ENCODE data around the gene EEFSEC. TPM values are rescaled to one million over a fixed set of nuclear protein-coding genes. Genes with fewer than 3 reads are reported as not detected.

Gene EEFSEC
- total and polyA plus RNA-seq, 8 donors = 5.9 to 9.8 (median 7.4) TPM

DNA sequence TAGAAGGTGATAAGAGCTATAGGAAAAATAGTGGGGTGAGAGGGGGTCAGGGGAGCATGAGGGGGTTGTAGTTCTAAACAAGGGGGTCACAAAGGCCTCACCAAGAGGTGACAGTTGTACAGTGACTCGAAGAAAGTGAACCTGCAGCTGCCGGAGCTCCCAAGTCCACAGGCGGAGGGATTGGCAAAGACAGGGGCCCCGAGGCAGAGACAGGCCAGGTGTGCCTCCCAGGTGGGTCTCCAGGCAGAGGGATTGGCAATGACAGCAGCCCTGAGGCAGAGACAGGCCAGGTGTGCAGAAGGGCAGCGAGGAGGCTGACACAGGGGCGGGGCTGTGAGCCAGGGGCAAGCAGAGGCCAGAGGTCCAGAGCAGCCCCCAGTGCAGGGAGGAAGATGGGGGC is 249.7 kb downstream of the EEFSEC start:
- FAIRE-seq = no peak
- 39 to 55% methylated on average over 6 of the region's 6 CpGs for WGBS, 2 donors
- ATAC-seq = peak; percentile 27 to 52 (median 38)
- Histone ChIP-seq H3K9me3 (no peaks in the 10 kb centered on the region), H3K4me1 (peaks cover 3 to 32% (median 9%) of the 10 kb centered on the region in 3 donors), H3K27me3 (no peaks in the 10 kb centered on the region), H3K27ac (peak overlapping the region in 3 of 4 donors; percentile 9 to 66 (median 16)), H3K4me3 (no peak overlapping the region), H3K36me3 (no peaks in the 10 kb centered on the region)
- TF ChIP-seq, protein P1, sequence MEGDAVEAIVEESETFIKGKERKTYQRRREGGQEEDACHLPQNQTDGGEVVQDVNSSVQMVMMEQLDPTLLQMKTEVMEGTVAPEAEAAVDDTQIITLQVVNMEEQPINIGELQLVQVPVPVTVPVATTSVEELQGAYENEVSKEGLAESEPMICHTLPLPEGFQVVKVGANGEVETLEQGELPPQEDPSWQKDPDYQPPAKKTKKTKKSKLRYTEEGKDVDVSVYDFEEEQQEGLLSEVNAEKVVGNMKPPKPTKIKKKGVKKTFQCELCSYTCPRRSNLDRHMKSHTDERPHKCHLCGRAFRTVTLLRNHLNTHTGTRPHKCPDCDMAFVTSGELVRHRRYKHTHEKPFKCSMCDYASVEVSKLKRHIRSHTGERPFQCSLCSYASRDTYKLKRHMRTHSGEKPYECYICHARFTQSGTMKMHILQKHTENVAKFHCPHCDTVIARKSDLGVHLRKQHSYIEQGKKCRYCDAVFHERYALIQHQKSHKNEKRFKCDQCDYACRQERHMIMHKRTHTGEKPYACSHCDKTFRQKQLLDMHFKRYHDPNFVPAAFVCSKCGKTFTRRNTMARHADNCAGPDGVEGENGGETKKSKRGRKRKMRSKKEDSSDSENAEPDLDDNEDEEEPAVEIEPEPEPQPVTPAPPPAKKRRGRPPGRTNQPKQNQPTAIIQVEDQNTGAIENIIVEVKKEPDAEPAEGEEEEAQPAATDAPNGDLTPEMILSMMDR (IDR thresholded peaks at IDR 0.05) = no peak
- peak in 2 of 6 donors; percentile 52 to 70 for DNase-seq
- intact Hi-C loops (cut with DNase I) = no loop called here

DNA sequence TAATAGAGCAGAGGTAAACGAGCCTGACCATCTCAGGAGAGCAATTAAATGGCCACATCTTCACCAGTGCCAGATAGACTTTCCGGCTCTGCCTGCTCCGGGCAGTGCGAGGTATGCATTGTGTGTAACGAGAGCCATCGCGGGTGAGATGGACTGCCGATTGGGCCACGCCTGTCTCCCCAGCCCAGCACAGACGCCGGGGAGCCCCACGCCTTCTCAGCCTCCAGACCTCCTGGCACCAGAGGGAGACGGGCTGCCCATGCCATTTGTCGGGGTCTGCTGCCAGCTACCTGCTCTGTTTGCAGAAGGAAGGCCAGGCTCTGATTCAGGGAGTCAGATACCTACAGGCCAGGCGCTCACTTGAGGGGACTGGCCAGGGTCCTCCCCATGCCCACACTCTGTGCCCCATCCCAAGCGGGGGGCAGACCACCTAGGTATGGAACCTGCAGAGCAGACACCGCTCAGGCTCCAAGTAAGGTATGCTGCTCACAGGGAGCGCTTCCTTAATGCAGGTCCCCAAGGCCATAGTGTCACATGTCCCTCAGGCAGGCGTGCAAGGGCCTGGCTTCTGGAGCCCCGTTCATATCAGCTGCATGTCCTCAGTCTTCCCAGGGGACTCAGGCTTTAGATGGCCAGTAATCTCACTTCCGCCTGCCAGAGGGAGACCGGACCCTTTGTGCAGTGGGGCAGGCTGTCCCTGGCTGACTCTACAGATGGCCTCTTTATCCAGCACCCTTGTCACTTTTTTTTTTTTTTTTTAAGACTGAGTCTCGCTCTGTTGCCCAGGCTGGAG is 251.2 kb downstream of the EEFSEC start:
- H3K36me3 ChIP-seq = no peaks in the 10 kb centered on the region
- H3K27ac ChIP-seq = peak overlapping the region in 1 of 4 donors; percentile 66

DNA sequence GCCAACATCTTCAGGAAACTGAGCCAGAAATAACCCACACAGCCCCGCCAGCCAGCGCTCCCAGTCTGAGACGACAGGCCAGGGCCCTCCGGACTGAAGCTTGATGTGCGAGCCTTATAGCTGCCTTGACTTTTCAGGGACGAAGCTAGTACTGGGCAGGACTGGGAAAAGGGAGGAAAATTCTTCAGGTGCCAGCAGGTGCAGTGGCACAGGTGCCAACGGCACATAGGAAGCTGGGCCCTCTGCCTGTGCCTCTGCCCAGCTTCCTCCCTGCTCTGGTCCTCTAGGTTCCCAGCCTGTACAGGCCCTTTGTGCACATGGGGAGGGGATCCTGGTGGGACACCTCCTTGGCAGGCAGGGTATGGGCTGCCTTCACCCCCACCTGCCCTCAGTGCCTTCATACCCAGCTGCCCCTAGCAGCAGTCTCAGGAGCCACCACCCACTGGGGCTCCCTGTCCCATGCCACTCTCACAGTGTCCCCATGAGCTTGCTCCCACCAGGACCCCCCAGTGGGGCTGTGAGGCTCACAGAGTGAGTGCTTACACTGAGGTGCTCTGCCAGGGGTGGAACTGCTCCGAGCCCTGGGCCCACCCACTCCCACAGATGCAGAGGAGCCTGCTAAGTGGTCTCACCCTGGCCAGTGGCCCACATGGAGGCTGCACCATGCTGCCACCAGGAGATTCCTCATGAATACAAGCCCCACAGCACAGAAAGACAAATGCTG is 252.4 kb downstream of the EEFSEC start:
- Histone ChIP-seq H3K4me1 (peaks cover 16 to 46% (median 23%) of the 10 kb centered on the region in 3 donors), H3K36me3 (no peaks in the 10 kb centered on the region), H3K4me3 (no peak overlapping the region), H3K27ac (peak overlapping the region in 1 of 4 donors; percentile 53), H3K9me3 (no peaks in the 10 kb centered on the region), H3K27me3 (no peaks in the 10 kb centered on the region)
- intact Hi-C loops (cut with DNase I) = no loop called here
- ATAC-seq (peak; percentile 30 to 54 (median 42)), DNase-seq (peak in 2 of 6 donors; percentile 43 to 59), FAIRE-seq (no peak)
- 59 to 63% methylated on average over 8 of the region's 8 CpGs for WGBS, 2 donors
- TF ChIP-seq, protein P1 (IDR thresholded peaks at IDR 0.05) = no peak

More for the DNA sequence above, 251.2 kb downstream of the EEFSEC start:
- TF ChIP-seq, protein P1 (IDR thresholded peaks at IDR 0.05) = no peak
- peak in 1 of 6 donors; percentile 50 for DNase-seq
- H3K27me3 ChIP-seq = no peaks in the 10 kb centered on the region
- FAIRE-seq = no peak
- no peak overlapping the region for H3K4me3 ChIP-seq
- no peaks in the 10 kb centered on the region for H3K9me3 ChIP-seq
- intact Hi-C loops (cut with DNase I) = no loop called here
- 69 to 77% methylated on average over 23 of the region's 23 CpGs for WGBS, 2 donors
- peaks cover 9 to 34% (median 12%) of the 10 kb centered on the region in 3 donors for H3K4me1 ChIP-seq
- peak; percentile 21 to 54 (median 34) for ATAC-seq

DNA sequence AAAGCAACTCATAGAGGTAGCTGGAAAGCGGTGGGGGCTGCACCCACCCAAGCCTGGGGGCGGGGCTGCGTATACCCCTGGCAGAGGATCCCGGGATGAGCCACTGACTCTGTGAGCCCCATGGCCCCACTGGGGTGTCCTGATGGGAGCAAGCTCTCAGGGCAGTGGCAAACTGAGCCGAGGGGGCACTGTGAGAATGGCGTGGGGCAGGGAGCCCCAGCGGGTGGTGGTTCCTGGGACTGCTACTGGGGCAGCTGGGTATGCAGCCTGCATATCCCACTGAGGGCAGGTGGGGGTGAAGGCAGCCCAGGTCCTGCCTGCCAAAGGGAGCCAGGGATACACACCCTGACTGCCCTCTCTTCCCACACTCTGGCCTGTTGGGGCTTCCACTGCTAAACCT is 254.0 kb downstream of the EEFSEC start:
- no peak overlapping the region for H3K27ac ChIP-seq
- ATAC-seq = no peak
- 95 to 97% methylated on average over 7 of the region's 7 CpGs for WGBS, 2 donors
- H3K9me3 ChIP-seq = no peaks in the 10 kb centered on the region
- no peaks in the 10 kb centered on the region for H3K36me3 ChIP-seq
- H3K27me3 ChIP-seq = no peaks in the 10 kb centered on the region
- DNase-seq = no peak
- H3K4me3 ChIP-seq = no peak overlapping the region
- no peak for FAIRE-seq
- intact Hi-C loops (cut with DNase I) = no loop called here
- H3K4me1 ChIP-seq = peaks cover 19 to 50% (median 28%) of the 10 kb centered on the region in 3 donors
- TF ChIP-seq, protein P1 (IDR thresholded peaks at IDR 0.05) = no peak

All from pancreas (tissue), 10 donors.